ENCODE data around the gene UBE2I. TPM values are rescaled to one million over a fixed set of nuclear protein-coding genes. Genes with fewer than 3 reads are reported as not detected.

UBE2I gene
- total RNA-seq, 2 donors from 2014 or later = 58.8 to 59.5 TPM

GRCh38 chr16:1354815-1355540, 45.5 kb downstream of the UBE2I start:
- no peak for DNase-seq (ENCODE audit: low spot score)
- Histone ChIP-seq H3K27ac (no peak overlapping the region), H3K4me3 (no peak overlapping the region), H3K4me1 (peaks cover 0 to 32% of the 10 kb centered on the region in 2 donors), H3K9me3 (no peaks in the 10 kb centered on the region), H3K36me3 (peaks cover 4% of the 10 kb centered on the region), H3K27me3 (no peaks in the 10 kb centered on the region)
- no peak for TF ChIP-seq CTCF (IDR thresholded peaks at IDR 0.05)

- TF ChIP-seq CTCF (IDR thresholded peaks at IDR 0.05) = no peak
- H3K27me3 ChIP-seq = no peaks in the 10 kb centered on the region
- no peaks in the 10 kb centered on the region for H3K9me3 ChIP-seq
- H3K4me3 ChIP-seq = no peak overlapping the region
- peaks cover 0 to 26% of the 10 kb centered on the region in 2 donors for H3K4me1 ChIP-seq
- H3K27ac ChIP-seq = no peak overlapping the region
- H3K36me3 ChIP-seq = peaks cover 3% of the 10 kb centered on the region
- DNase-seq (ENCODE audit: low spot score) = no peak
Observed at GRCh38 chr16:1355591-1355990, 46.2 kb downstream of the UBE2I start.

- no peak for TF ChIP-seq CTCF (IDR thresholded peaks at IDR 0.05)
- Histone ChIP-seq H3K9me3 (no peaks in the 10 kb centered on the region), H3K4me3 (no peak overlapping the region), H3K27me3 (no peaks in the 10 kb centered on the region), H3K36me3 (peaks cover 10% of the 10 kb centered on the region), H3K27ac (no peak overlapping the region), H3K4me1 (peaks cover 0 to 19% of the 10 kb centered on the region in 2 donors)
- no peak for DNase-seq (ENCODE audit: low spot score)
Observed at GRCh38 chr16:1356061-1356900, 46.8 kb downstream of the UBE2I start.

GRCh38 chr16:1357906-1358566, 48.6 kb downstream of the UBE2I start:
- Histone ChIP-seq H3K27ac (no peak overlapping the region), H3K27me3 (no peaks in the 10 kb centered on the region), H3K4me3 (no peak overlapping the region), H3K9me3 (no peaks in the 10 kb centered on the region), H3K4me1 (peaks cover 0 to 7% of the 10 kb centered on the region in 2 donors), H3K36me3 (peaks cover 20% of the 10 kb centered on the region)
- DNase-seq (ENCODE audit: low spot score) = no peak
- TF ChIP-seq CTCF (IDR thresholded peaks at IDR 0.05) = no peak

- DNase-seq (ENCODE audit: low spot score) = no peak
Observed at GRCh38 chr16:1361685-1362360, 52.4 kb downstream of the UBE2I start.

More at GRCh38 chr16:1361685-1362360, 52.4 kb downstream of the UBE2I start:
- Histone ChIP-seq H3K27ac (no peak overlapping the region), H3K36me3 (peaks cover 50% of the 10 kb centered on the region), H3K4me3 (no peak overlapping the region), H3K27me3 (no peaks in the 10 kb centered on the region), H3K9me3 (no peaks in the 10 kb centered on the region), H3K4me1 (no peaks in the 10 kb centered on the region)
- TF ChIP-seq CTCF (IDR thresholded peaks at IDR 0.05) = no peak
